LHCN-M2 (cell line): Measurements from ENCODE around the gene ANO4. TPM values are rescaled to one million over a fixed set of nuclear protein-coding genes. Genes with fewer than 3 reads are reported as not detected.
"Not testable (repeated sequence)": the region's sequence is repeated elsewhere in the genome, so short reads cannot be mapped to it uniquely, and the experiment has no call there.

Experiments
- DNase-seq: peaks from one replicate; pipeline ENCODE4 v3.0.0-alpha.2; 2012; ENCODE audit warnings: low read depth
- total RNA-seq: library from RNA; depleted of rRNA; stranded (reverse); fragments of >200 nt; gene quantifications from 2 replicates; pipeline ENCODE4 v1.2.3, GENCODE V29; 2014

The ANO4 gene
- total RNA-seq, 1 experiment from 2014 or later, result 8.3 TPM

DNA sequence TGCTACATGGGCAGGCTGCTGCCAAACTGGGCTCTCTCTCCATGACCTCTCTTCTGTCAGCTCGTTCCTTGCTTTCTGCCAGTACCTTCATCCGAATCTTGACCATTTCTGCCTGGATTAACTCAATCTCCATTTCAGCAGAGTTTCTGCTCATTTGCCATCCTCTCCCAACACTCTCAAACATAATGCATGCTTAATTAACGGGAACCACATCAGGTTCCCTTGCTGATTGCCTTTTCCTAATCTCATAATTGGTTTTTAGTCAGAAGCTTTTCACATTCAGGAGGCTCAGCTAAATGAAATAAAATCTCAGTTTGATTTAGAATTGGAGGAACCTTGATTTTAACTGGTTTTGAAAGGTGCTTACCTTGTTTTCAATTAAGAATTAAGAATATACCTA, 288.1 kb downstream of the ANO4 start:
- no peak for DNase-seq

DNA sequence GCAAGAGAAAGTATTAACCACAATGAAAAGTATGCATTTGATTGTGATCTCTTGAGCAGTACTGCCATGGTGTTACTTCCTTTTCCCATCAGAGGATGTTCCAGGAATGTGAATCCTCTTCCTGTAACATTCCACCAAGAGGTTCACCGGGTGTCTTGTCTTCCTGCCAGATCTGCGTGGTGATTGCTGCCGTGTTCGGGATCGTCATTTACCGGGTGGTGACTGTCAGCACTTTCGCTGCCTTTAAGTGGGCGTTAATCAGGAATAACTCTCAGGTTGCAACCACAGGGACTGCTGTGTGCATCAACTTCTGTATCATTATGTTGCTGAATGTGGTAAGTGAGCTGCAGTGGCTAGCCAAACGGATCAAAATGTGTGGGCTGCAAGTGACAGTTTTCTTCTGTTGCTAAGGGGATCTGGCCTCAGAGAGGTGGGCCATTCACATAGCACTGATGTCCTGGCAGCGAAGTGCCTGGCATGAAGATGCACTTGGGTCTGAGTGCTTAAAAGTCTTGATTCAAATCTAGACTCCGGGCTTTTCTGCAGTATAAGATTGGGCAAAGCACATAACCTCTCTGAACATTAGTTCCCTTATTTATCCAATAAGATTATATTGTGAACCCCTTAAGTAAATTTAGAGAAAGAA, 292.0 kb downstream of the ANO4 start:
- DNase-seq, result peak; percentile 24

DNA sequence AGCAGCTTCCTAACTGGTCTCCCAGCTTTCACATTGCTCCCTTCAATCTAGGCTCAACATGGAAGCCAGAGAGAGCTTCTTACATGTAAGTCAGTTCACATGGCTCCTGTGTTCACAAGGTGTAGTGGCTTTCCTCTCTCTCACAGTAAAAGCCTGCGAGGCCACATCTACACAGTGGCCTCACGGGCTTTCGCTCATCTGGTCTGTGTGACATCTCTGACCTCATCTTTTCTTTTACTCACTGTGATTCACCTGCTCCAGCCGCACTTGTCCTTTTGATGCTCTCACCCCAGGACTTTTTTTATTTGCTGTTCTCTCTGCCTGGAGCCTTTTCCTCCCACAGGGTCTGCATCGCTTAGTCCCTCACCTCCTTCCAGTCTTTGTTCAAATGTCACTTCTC, 293.3 kb downstream of the ANO4 start:
- DNase-seq, result no peak

DNA sequence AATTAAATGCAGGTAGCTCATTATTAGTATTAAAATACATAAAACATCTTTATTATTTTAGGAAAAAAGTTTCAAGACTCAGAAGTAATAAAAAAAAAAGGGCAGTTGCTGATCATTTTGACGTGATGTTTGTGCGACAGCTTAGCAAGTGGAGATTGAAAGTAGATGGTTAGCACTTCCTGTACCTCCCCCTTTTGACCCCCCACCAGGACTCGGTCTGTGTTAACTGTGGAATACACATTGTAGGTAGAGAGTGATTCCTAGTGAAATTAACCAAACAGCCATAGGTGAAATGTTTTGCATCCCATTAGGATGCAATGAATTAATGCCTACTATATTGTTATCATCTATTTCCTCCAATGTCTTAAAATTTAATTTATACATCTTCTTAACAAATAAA, 294.7 kb downstream of the ANO4 start:
- no peak for DNase-seq

DNA sequence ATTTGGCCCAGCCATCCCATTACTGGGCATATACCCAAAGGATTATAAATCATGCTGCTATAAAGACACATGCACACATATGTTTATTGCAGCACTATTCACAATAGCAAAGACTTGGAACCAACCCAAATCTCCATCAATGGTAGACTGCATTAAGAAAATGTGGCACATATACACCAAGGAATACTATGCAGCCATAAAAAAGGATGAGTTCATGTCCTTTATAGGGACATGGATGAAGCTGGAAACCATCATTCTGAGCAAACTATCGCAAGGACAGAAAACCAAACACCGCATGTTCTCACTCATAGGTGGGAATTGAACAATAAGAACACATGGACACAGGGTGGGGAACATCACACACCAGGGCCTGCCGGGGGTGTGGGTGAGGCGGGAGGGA, 295.6 kb downstream of the ANO4 start:
- not testable (repeated sequence) for DNase-seq

DNA sequence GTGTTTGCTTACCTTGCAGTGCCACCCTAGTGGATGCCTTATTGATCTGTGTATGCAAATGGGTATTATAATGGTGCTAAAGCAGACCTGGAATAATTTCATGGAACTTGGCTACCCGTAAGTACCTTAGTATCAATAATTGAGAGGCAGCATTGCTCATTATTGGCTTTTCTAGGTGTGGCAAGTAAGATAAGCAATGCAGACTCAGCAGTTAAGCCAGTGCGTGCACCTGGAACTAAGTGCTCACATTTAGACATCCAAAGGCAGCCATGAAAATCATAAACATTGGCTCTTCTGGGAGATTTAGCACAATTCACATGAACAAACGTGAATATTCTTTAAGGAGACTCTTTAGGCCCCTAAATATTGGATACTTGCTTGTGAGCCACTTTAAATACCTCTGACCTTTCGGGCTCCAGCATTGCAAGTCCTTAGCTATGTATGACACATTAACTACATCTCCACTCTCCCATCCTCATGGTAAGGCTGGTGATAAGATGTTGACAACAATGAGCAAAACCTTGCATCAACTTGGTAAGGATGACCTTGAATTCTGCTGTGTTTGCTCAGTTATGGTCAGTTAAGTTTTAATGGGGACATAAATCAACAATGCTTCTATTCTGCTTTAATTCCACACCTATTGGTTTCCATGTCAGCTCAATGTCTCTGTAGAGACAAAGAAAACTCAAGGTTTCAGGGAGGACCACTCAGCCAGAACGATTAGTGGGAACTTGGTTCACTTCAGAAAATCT, 303.4 kb downstream of the ANO4 start:
- no peak for DNase-seq

DNA sequence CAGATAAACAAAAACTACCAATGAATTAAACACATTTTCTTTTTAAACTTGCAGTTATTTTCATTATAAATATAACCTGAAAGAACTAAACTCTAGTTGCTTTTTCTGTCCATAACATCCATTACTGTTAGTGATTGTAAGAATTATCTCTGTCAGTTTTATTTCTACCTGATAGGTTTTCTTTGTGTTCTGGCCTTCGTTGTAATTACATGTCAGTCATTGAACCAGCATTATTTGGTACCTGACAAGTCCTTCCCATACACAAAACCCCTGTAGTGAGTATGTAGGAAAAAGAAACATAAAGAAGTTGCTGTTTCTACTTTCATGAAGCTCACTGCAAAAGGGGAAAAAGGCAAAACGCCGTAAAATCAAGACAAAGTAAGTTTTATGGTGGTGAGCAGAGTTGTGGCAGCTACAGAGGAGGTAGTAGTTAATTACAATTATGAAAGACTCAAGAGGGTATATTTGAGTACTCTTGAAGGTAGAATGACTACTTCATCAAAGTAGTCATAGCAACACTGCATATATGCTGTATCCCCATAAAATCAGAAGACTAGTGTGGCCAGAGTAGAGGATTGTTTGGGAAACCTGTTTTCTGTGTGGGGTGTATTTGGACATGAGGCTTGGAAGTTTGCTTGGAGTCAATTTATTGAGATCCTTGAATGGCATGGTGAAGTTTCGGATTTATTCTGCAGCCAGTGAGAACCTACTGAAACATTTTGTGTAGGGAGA, 312.6 kb downstream of the ANO4 start:
- no peak for DNase-seq

DNA sequence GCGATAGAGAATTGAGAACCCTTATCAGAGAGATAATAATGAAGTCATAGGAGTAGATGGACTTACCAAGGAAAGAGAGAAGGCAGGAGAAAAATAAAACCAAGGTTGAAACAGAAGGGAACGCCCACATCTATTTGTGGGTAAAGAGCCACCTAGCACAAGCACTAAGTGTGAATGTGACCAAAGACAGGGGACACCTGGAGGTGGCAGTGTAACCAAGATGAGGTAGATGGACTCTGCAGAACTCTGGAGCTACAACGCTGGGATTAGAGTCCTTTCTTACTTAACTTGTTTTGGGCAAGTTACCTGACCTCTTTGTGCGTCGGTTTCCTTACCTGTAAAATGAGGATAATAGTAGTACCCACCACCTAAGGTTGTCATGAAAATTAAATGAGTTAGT, 313.6 kb downstream of the ANO4 start:
- DNase-seq, result no peak

DNA sequence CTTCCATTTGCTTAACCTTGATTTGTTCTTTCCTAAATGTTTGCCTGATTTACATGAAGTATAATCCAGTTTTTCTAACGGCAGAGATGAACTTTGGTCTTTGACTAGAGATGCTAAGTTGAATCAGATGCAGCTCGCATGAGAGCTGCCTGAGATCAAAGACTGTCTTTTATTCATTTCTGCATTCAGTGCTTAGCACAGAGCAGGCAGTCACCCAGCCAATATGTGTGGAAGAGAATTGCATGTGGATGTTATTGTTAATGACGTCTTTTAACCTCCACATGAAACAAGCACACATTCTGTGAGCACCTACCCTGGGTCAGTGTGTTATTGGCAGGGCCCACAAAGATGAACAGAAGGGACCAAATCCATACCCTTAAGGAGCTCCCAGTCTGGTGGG, 316.3 kb downstream of the ANO4 start:
- DNase-seq, result no peak

DNA sequence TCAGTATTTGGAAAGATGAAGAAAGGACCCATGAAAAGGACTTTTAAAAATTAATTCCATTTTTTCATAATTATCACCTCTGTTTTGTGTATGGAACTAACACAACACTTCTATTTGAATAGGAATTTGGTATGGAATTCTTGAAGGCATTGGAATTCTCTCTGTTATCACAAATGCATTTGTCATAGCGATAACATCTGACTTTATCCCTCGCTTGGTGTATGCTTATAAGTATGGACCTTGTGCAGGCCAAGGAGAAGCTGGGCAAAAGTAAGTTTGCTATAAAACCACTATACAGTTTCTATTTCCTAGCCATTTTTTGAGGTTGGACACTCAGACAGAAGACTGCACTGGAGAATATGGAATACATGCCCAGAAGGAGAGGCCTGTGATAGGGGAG, 316.9 kb downstream of the ANO4 start:
- no peak for DNase-seq

DNA sequence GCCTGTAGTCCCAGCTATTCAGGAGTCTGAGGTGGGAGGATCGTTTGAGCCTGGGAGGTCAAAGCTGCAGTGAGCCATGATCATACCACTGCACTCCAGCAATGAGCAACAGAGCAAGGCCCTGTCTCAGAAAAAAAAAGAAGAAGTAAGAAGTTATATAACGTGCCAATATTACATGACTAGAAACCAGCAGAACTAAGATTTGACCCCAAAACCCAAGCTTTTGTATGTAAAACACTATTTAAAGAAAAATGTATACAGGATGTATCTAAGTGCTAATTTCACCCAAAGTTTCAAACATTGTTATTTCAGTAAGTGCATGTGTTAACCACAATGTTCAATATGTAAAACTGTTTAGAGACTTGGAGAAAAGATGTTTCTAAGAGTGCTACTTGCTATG, 320.8 kb downstream of the ANO4 start:
- DNase-seq, result no peak

DNA sequence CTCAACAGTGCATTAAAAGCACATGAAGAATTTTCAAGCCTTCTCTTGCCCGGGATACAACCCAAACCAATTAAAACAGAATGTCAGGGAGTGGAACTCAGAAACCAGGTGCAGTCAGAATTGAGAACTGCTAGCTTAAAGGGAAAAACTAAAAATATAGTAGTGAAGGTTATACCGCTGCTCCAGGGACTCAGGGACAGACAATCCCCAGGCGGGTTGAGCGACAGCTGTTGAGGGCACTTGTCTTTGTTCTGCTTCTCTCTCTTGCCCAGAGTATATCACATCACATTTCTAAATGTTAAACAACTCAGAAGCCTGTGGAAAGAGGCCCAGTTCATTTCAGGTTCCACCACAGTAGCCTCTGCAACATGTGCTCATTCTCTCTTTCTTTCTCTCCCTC, 322.3 kb downstream of the ANO4 start:
- DNase-seq, result peak; percentile 2

DNA sequence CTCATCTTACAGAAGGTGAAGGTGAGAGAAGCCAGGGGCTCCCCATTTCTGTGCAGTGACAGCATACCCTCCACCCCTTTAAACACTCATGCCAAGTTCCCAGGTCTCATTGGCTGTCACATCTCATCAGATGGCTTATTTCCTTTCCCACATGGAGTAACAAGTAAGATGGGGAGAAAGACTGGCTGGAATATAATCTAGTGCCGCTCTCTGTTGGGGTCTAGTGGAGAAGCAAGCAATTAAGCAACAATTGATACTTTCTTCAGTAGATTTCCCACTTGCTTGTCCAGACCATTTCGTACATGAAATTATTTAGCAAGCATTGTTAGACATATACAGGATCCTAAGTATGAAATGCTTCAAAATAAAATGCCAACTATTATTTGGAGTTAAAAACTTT, 323.3 kb downstream of the ANO4 start:
- no peak for DNase-seq

DNA sequence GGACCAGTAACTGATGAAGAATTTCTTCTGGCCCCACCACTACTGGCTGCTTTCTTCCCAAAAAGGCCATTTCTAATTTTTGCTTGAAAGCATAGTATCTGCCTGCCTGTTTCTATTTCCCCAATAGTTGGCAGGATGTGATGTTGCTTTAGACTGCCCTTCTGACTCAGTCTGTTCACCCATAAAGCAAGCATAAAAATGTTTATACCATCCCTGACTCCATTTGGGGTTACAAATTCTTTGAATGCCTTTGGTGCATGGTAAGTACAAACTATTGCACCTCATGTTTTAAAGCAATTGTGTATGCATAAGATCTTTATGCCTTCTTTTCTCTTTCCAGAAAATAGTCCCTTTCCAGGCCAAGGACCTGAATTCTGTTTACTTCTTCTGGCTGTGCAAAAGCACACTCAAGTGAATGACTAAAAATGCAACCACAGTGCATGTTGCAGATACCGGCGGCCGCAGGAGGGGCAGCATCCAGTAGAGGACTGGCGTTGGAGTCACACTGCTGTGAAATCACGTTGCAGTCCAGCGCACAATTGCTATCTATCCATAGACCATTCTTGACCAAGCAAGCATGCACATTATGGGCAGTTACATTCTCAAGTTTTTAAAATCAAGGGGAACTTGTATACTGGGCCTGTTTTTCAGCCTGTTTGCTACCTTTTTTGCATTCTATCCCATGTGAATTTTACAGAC, 333.1 kb downstream of the ANO4 start:
- DNase-seq, result peak; percentile 17

DNA sequence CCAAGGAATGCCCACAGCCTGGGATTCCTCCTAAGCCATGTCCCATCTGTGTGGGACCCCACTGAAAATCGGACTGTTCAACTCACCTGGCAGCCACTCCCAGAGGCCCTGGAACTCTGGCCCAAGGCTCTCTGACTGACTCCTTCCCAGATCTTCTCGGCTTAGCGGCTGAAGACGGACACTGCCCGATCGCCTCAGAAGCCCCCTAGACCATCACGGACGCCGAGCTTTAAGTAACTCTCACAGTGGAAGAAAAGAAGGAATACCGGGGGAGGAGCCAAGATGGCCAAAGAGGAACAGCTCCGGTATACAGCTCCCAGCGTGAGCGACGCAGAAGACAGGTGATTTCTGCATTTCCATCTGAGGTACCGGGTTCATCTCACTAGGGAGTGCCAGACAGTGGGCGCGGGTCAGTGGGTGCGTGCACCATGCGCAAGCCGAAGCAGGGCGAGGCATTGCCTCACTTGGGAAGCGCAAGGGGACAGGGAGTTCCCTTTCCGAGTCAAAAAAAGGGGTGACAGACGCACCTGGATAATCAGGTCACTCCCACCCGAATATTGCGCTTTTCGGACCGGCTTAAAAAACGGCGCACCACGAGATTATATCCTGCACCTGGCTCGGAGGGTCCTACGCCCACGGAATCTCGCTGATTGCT, 351.3 kb downstream of the ANO4 start:
- DNase-seq, result not testable (repeated sequence)

DNA sequence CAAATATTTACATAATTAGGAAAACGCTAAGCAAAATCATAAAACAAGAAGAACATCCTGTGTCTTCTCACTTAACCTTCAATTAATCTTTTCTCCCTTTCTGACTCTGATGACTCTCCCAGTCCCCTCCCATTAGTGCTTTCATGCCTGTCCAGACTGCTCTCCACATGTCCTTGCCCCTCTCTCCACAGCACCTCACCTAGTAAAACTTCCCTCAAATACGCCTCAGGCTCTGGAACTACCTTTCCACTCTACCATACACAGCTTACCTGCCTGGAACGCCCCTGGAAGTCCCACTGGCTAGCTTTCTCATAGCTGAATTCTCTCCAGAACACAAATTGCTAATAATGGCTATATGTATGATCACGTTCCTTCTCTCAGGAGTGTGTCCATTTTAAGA, 370.7 kb downstream of the ANO4 start:
- DNase-seq, result no peak

DNA sequence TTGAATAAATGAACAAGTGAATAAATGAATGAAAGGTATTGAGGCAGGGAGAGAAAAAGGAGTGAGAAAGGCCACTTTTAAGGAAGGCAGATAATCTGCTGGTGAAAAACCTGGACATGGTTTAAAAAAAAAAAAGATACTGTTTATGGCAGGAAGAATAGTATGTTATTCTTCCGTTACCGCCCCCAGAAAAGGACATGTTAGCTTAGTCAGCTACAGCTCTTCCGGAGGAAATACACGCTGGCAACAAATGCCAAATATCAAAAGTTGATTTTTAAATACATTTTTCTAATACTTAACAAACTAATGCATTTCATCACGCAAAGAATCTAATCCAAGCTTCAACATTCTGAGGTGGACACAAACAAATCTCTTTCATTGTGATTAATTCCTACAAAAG, 372.3 kb downstream of the ANO4 start:
- no peak for DNase-seq

DNA sequence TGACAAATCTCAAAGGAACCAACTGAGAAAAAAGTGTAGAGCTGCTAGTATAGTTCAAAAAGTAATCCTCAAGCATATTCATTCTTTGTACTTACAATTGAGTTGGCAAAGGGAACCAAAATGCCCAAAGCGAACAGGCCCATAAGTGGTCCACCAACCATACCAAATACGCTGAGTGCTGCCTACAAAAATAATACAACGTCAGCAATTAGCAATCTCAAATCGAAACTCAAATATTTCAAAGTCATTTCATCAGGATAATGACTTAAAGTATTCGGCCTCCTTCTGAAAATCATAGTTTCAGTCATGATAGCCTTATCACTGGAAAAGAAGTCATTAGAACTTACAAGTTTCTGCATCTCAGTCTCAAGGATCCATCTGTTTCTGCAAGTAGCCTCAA, 373.4 kb downstream of the ANO4 start:
- DNase-seq, result no peak

DNA sequence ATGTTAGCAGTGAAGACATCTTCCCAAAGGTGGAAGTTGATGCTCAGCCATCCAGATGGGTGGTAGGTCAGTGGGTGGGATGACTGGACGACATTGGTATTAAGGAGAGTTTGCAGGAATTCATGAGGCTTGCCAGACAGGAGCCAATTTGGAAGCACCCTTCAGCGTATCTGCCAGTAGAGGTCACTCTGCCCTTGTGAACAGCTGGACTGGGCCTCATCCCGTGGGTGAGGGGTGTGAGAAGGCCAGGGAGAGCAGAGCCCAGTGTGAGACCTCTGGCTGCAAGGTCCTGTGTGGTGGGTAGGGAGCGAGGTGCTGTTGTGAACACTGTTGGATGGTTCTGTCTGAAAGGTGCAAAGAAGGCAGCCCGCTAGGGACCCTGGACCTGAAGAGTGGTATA, 377.7 kb downstream of the ANO4 start:
- DNase-seq, result peak; percentile 27

DNA sequence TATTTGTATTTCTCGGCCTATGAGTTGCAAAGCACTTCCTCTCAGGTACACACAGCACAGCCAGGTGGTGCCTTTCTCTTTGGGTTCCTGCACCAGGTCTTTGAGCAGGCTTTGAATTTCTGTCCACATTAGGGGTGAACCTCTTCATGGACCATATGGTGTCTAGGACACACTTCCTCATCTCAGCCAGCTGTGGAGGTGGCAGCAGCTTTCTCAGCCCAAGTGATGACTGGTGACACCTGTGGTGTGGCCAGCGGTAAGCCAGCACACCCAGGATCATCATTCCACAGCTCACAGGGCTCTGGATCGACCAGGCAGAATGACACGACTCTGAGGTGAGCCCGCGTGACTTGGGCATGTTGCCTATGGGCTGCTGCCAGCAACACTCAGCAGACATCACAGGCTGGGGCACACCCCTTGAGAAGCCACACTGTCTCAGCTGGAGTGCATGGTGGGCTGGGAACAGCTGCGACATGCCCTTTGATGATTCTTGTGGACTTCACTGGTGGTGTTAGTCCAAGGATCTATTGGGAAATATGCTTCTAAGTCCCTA, 378.7 kb downstream of the ANO4 start:
- DNase-seq, result peak; percentile 11

DNA sequence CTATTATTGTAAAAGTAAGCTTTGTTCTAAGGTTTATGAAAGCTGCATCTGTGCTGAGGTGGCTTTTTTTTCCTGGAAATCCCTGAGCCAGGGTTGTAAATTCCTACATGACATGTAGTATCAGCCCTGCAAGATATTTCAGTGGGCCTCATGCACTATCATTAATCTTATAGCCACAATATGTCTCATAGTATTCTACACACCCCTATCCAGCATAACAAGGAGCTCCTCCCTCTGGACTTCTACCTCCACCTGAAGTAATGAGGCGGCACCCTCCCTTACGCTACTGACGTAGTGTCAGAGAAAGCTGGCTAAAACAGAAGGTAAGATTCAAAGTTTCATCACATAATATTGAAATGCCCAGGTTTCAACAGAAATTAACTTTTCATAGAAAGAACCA, 380.0 kb downstream of the ANO4 start:
- no peak for DNase-seq
